DMS79 treated with DMSO at 0.1 percent for 48 hours (cell line): ENCODE data around the gene CLMP.
"Not testable (repeated sequence)": the region's sequence is repeated elsewhere in the genome, so short reads cannot be mapped to it uniquely, and the experiment has no call there.

Experiments used
- DNase-seq: peaks from one replicate; lab custom pipeline; 2025; lab: John Stamatoyannopoulos, UW

CLMP gene

DNA sequence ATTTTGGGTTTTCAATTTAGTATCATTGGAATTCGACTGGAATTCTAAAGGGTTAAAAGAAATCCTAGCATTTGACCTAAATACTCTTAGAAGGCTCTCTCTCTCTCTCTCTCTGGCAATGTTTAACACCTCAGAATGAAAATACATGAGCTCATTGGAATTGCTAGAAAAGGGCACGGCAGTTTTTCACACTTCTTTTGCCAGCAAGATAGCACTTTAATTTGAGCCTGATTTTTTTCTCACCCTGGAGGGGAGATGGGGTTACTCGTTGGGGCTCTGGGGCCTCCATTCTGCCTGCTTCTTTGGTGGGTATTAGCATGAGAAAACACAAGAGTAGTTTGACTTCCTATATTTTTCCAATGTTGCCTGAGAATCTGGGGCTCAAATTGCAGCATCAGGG, 22.8 kb upstream of the CLMP start:
- DNase-seq: no peak

DNA sequence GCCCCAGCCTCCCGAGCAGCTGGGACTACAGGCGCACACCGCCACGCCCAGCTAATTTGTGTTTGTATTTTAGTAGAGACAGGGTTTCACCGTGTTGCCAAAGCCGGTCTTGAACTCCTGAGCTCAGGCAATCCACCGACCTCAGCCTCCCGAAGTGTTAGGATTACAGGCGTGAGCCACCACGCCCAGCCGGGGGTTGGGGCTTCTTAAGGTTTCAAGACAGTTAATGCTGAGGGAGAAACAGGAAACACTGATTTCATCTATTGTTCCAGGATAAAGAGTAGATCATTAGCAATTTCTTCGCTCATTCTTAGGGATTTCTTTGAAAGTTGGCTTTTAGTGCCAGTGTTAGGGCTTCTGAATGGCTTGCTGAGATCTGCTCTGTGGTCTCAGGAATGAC, 21.2 kb upstream of the CLMP start:
- no peak for DNase-seq

DNA sequence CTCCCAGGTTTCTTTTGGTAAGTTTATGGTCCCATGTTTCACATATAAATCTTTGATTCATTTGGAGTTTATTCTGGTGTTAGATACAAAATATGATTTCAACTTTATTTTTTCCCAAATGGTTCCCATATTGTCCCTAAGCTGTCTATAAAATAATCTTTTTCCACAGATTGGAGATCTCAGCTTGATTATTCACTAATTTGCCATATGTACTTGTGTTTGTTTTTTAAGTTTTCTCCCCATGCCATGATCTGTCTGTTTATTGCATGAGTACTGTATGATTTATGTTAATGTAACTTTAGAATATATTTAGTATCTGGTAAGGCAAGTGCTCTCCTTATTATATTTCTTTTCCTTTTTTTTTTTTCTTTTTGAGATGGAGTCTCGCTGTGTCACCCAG, 19.9 kb upstream of the CLMP start:
- DNase-seq: no peak

DNA sequence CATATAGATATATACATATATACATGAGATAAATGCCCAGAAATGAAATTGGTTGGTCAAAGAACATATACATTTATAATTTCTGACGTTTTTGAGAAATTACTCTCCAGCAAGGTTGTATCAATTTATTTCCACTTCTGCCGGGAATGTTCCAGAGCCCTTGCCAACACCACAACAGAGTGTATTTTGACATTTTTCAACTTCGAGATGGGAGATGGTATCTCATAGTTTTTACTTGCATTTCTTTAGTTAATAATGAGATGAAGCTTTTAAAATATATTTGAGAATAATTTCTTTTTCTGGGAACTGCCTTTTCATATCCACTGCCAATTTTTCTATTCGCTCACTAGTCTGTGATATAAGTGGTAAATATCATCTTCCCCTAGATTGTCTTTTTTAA, 19.3 kb upstream of the CLMP start:
- no peak for DNase-seq

DNA sequence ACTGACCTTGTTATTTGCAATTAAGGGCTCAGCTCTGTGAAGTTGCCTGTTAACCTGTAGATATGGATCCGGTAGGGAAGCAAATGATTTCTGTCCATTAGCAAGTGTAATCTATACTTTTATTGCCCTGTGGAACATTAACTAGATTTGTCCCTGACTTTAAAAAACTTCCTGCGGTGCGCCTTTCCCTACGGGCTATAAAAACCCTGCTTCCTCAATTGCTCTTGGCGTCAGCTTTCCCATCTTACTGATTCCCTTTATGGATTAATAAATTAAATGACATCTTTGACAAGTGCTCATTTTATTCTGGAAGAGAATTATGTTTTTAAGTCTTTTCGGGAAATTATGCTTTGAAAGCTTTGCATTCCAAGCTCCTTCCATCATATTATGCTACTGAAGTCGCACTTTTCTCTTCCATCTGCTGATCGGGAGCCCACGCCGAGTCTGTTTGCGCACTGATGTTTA, 18.3 kb upstream of the CLMP start:
- no peak for DNase-seq

DNA sequence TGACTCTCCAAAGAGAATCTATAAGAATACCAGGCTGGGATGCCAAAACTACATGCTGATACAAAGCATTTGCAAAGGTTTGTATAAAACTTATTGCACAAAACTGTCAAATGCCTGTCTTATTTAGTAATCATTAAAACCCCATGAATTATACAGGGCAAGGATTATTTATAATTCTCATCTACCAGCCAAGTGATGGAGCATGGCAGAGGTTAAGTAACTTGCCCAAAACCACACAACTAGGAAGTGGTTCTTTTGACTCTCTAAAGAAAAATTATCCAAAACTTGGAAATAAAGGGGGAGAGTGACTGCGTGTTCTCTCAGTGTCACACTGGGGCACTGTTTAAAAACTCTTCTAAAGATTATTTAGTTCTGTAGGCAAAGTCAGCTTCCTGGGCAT, 17.4 kb upstream of the CLMP start:
- DNase-seq: no peak

DNA sequence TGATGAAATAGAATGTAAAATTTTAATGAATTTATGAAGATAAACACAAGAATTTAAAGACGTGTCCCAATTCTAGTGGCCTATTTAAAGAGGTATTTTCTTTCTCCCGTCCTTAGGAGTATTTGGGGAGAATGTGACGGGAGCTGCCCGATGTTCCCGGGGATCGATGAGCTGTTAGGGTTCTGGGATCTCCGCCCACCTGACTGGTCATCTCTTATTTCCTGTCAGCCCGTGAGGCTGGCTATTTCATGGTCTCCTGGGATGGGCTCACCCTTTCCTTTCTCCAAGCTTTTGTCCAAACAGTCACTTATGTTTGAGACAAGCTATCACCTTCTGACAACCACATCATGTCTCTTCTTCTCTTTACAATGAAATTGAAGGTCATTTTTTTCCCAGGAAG, 16.9 kb upstream of the CLMP start:
- DNase-seq: no peak

DNA sequence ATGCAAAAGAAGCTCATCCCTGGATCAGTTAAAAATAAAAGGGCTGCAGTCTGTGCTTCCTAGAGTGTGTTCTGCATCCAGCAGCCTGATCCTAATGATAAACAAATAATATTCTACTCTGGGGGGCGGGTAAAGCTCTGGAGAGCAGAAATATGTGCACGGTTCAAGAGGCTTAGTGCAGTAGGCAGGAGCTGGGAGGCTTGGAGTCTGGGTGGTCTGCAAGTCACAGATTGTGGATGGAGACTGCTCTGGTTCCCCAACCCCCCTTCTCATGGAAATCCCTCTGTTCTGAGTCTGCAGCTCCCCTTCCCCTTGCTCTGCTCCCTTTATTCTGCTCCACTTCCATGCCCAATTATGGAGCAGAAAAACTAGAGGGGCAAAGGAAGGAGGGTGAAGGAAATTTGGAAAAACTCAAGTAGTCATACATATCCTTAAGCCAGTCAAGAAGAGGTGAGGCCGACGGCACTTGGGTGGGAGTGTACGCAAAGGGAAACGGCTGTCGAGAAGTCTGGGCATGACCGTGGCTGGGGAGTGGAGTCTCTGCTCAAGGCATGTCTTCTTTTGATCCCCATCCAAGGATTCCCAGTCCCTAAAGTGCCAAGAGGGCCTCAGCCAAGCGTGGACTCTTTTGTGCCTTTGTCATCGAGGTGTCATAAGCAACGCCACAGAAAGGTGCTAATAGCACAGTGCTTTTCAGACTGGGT, 16.3 kb upstream of the CLMP start:
- DNase-seq: peak; percentile 60

DNA sequence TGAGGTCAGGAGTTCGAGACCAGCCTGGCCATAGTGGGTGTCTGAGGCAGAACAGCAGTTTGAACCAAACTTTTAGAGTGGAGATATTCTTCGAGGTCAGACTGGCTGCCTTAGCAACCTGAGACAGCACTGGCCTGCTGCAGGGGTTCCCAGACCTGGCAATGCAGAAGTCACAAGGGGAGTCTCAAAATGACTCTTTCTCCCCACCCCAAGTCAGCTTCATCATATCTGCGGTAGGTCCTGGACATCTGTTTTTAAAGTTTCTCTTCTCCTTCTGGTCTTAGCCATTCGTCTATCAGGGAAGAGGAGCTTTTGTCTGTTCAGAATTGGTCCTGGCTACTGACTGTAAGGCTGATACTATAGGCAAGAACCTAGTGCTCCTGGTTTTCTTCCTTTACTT, 14.5 kb upstream of the CLMP start:
- DNase-seq: no peak

DNA sequence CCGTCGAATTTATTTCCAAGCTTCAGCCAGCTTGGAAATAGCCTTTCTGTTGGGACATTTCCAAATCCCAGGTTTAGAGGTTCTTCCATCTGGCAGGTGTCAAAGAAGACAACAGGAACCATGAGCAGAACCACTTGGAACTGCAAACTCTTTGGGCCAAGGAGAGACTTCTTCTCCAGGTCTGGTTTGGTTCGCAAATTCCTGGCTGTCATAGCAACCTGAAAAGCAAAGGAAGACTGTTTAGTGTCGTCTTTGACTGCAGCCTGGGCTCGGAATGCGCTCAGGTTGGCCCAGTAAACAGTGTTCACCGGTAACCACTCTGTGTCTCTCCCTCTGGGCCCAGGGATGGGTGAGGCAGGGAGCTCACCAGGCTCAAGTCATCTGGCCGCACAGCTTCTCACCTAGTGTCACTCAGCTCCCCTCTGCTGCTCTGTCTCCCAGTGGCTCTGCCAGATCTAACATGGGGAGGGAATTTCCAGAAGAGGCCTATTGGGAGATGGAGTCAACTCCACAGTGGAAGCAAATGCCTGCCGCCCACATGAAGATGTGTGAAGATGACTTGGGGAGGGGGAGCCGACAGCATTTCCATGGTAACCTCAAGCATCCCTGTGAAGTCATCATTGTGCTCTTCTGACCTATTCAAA, 11.9 kb upstream of the CLMP start:
- DNase-seq: no peak

DNA sequence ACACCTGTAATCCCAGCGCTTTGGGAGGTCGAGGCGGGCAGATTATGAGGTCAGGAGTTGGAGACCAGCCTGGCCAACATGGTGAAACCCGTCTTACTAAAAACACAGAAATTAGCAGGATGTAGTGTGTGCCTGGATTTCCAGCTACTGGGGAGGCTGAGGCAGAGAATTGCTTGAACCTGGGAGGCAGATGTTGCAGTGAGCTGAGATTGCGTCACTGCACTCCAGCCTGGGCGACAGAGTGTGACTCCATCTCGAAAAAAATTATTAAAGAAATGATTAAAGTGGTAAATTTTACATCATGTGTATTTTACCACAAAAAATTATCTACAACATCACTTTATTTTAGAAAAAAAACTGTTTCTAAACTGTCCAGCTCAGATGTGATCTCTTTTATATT, 11.0 kb upstream of the CLMP start:
- not testable (repeated sequence) for DNase-seq

DNA sequence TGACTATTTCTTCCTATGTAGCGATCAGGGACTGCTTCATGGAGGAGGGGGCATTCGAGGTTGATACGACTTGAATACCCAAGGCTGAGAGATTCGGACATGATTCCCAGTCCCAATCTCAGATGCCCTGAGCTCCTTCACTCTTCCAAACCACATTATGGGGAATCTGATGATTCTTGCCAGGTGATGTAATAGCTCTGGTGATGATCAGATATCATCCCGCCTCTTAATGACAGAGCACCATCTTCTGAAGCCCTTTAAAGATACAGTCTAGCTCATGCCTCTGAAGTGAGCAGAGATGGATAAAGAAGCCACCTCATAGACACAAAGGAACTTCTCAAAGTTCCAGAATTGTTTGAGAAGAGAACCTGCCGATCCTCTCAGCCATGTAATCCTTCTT, 8.9 kb upstream of the CLMP start:
- no peak for DNase-seq

DNA sequence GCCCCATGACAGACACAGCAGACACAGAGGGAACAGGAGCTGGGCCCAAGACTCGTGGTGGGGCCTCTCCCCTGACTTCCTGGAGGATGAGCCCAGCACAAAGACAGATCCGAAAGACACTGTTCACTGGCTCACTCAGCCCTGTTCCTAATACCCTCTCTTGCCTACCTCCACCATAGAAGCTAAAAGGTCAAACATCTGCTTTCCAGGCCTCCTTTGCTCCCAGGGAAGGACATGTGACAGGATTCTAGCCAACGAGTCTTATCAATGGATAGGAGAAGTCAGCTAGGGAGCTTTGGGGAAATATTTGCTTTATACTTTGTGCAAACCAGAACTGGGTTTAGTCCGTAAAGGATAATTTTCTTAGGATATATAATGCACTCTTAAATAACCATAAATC, 8.4 kb upstream of the CLMP start:
- DNase-seq: no peak

DNA sequence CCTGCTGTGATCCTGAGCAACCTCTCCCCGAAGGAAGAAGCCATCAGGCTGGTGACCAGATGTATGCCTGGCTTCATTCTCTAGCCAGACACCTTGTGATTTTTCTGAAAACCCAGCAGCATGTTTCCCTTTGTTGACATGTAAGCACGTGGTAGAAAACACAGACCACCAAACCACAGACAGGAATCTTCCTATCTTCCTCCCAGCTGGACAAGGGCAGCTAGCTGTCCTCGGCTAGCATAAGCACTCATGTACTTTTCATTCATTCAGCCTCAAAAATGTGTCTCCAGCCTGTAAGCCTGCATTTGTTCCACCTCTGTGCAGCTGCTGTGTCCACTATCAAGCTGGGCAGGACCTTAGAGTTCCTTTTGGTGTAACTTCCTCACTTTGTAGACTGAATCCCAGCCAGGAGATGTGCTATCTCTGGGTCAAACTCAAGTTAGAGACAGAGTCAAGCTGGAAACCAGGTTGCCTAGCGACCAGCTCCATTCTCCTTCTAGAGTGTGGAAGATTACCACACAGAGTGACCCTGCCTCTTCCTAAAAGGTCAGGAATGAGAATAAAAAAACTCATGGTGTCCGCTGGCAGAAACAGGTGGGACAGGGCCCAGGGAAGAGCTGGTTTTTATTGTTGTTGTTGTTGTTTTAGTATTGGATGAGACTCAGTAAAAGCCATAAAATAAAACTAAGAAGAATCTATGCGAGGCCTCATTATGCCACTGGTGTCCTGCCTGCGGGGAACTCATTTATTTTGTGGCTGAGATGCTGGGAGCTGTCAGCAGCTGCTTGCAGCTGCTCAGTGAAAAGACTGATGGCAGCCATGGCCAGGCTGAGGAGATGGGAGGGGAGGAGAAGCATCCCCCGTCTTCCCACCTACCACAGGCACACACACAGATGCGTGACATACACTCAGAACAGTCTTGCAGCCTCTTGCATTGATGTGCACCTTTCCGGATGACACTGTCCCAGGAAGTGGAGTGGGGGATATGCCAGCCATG, 7.4 kb upstream of the CLMP start:
- DNase-seq: no peak

DNA sequence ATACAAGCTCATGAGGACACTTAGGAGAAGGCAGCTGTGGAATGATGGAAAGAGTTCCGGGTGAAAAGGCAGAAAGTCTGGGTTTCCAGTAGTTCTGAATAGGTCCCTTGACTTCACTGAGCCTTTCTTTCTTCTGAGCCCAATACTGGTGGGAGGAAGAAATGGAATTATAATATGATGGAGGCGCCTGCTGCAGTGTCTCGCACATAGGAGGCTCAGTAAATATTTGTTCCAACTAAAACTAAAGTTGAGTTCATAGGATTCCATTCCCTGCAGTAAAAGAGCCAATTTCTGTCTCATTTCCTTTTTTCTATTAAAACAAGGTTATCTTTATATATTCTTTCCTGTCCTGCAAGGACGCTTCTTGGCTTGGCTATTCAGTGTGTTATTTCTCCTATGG, 5.2 kb upstream of the CLMP start:
- no peak for DNase-seq

DNA sequence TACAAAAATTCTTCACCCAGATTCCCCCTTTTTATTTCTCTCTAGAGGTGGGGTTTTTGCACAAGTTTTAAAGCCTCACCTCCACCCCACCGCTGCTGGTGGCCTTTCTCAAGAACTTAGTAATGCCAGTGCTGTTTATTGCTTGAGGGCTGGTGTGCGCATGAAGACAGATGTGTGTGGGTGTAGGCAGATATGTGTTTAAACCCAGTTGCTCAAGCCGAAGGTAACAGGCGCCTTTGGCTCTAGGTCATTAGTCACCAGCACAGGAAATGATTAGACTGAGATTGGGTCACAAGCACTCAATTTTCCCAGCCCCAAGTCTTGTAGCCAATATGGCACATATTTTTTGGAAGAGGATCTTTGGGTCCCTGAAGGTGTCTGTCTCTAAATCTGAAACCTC, 2.7 kb upstream of the CLMP start:
- DNase-seq: no peak

DNA sequence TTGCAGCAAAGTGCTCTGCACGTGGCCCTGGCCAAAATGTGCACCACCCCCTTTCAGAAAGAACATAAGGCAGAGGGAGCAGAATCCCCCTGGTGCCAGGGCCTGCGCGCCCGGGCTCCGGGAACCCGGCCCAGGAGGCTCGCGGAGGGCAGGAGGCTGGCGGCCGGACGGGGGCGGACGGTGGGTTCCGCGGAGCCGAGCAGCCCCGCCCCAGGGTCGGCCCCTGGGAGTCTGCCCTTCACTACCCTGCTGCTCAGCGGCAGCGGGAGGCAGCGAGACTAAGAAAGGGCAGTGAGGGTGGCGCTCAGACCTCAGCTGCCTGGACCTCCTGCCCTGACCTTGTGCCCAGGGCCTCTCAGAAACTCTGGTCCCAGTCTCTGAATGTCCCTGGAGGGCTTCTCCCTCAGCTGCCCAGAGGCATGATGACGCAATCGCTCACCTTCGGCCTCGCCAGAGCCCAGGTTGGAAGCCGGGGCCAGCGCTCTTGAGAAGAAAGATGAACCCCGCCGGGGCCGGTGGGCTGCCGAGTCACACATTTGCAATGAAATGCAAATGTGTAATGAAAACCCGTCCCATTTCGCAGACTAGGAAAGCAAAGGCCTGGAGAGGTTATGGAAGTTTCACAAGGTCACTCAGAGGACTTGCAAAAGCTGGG, 1.1 kb upstream of the CLMP start:
- DNase-seq: no peak

DNA sequence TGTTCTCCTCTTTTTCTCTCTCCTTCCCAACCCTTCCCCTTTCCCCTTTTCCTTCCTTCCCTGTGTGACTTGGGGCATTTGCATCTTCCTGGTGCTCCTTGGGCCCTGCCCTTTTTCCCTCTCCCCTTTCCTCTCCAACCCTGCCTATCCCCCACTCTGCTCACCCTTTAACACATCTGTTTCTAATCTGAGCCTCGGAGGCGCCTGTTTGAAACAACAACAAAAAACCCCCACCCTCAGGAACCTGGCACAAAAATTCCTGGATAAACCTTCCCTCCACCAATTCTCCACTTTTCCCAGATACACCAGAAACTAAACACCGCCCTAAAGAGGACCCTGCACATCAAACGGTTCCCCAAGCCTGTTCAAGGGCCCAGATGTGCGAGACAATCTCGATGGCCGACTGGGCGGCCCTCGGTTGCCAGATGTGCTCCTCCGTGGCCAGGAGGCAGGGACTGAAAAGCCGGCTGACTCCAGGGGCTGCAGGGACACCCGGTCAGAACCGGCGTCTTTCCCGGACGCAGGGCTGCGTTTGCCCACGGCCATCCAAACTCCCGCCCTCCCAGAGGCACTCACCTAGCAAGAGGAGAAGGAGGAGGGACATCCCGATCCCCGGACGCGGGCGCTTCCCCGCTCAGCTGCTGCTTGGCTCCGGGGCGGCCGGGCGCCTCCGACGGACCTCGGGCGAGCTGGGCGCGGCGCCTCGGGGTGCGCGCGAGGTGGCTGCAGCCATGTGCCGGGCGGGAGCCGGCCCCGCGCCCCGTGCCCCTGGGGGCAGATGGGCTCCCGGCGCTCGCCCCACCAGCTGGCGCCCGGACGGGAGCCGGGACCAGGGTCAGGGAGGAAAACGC, 486 bp downstream of the CLMP start:
- DNase-seq: peak; percentile 67

DNA sequence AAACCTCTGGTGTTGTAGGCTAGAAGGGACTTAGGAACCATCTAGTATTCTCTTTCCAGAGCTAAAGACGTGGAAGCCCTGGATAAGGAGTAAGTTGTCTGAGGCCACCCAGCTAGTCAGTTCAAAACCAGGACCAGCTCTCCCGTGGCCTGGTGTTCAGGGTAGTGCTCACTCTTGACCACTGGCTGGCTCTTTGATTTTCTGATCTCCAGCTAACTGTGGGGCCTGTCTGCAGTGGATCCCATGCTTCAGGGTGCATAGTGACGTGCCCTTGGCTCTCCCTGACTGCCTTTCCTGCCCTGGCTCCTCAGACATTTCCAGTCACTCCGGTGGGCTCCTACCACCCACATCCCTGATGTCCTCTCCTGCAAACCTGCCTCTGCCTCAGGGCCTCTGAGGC, 1.3 kb downstream of the CLMP start:
- DNase-seq: no peak

DNA sequence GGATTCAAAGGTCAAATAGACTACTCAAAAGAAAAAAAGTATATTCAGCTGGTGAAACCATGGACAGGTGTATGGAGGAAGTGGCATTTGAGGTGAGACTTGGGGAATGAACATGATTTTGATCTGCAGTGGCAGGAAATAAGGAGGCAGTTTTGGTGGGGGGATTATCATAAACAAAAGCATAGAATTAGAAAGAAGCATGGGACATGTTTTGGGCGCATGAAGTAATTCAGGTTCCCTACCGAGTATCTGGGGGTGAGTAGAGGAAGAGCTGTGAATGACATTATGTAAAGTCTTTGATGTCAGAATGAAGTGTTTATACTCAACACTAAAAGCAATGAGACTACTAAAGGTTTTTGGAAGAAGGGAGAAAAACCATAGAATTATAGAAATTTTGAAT, 3.1 kb downstream of the CLMP start:
- DNase-seq: no peak

DNA sequence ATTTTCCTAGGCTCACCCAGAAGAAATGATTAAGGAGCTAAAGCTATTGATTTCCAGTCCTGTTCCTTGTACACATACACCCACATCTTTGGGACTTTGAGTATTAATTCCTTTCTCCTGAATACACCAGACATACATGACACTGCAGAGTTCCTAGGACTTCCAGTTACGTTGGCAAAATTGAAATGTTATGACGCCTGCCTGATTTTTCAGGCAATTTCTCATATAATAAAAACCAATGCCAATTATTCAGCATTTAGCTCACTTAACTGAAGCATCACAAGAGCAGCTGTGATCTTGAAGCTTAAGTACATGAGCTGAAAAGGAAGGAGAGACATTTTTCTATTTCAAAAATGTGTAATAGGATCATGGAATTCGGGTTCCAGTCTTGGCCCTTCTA, 4.5 kb downstream of the CLMP start:
- DNase-seq: no peak
